ENCODE measurements around the gene SERPINB8.

GRCh38 chr18:63997041-63997440 lies 27.2 kb downstream of the SERPINB8 start:
- TF ChIP-seq CTCF (IDR thresholded peaks at IDR 0.05) (no peak), POLR2AphosphoS5 (IDR thresholded peaks at IDR 0.05; ENCODE audit: low read depth, low read length) (no peak), REST (IDR thresholded peaks at IDR 0.05; ENCODE audit: insufficient read depth in 1 of 2, low read depth in 2 of 2, low read length in 1 of 2) (no peak)

Data from Panc1 (cell line).